Endothelial cell (in vitro differentiated cells): ENCODE results near the gene ACP4. TPM values are rescaled to one million over a fixed set of nuclear protein-coding genes. Genes with fewer than 3 reads are reported as not detected.

Source experiments
- DNase-seq: peaks from one replicate; pipeline ENCODE4 v3.0.0; 2021; ENCODE audit warnings: low spot score
- H3K27ac Mint-ChIP-seq: one replicate; pipeline ENCODE4 v1.8.0; 2021; ENCODE audit warnings: mixed read lengths, inconsistent platforms; ENCODE audit not compliant: unreplicated experiment
- H3K27me3 Mint-ChIP-seq: one replicate; pipeline ENCODE4 v1.8.0; 2021; ENCODE audit warnings: mild to moderate bottlenecking, moderate library complexity, mixed read lengths, inconsistent platforms; ENCODE audit not compliant: unreplicated experiment
- H3K36me3 Mint-ChIP-seq: one replicate; pipeline ENCODE4 v1.8.0; 2021; ENCODE audit warnings: mild to moderate bottlenecking, low read depth, mixed read lengths, inconsistent platforms; ENCODE audit not compliant: unreplicated experiment
- H3K4me1 Mint-ChIP-seq: one replicate; pipeline ENCODE4 v1.8.0; 2021; ENCODE audit warnings: mild to moderate bottlenecking, mixed read lengths, inconsistent platforms; ENCODE audit not compliant: unreplicated experiment
- H3K4me3 Mint-ChIP-seq: one replicate; pipeline ENCODE4 v1.8.0; 2021; ENCODE audit warnings: mild to moderate bottlenecking, mixed read lengths, inconsistent platforms; ENCODE audit not compliant: unreplicated experiment
- H3K9me3 Mint-ChIP-seq: one replicate; pipeline ENCODE4 v1.8.0; 2021; ENCODE audit warnings: mixed read lengths, inconsistent platforms; ENCODE audit not compliant: unreplicated experiment
- CTCF ChIP-seq: fragments of 200-600 bp; sonication (generic); IDR thresholded peaks from one replicate; pipeline ENCODE4 v1.5.0; 2021; ENCODE audit warnings: antibody characterized with exemption; ENCODE audit not compliant: unreplicated experiment
- total RNA-seq: library from RNA; stranded (reverse); fragmentation: NEBNext Ultra II Directional; extraction: Animal tissue kit (Norgen Biotek cat#: 25700); gene quantifications from one replicate; pipeline ENCODE4 v1.2.1, GENCODE V29; 2021; ENCODE audit not compliant: unreplicated experiment

Gene ACP4
- total RNA-seq, 1 donor from 2014 or later = not detected

DNA sequence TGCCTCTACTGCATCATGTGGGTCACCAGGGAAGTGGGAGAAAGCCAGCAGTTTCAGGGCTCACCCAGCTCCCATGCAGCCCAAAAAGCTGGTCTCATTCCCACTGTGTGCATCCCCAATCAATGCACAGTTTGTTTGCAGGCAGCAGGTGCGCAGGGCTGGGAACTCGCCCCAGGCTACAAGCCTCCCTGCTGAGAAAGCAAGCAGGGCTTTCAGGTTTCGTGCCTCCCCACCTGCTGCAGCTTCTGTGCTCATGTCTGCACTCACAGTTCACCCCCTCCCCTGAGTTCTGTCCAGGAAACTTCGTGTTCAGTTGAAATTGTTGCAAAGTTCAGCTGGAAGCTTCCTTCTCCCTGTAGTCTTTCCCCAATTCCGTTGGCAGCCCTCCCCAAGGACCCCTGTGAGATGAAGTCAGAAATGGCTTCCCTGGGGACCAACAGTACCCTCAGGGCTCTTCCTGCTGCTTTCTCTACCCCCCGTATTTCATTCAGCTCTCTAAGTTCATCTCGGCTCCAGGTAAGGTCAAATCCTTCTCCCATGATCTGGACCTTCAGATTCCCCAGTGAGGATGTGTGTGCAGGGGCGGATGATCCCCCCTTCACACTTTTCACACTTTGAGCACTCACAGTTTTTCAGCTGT, 54.2 kb downstream of the ACP4 start:
- Mint-ChIP-seq H3K4me1 (no peaks in the 10 kb centered on the region), H3K27ac (no peak overlapping the region), H3K36me3 (no peaks in the 10 kb centered on the region), H3K9me3 (no peaks in the 10 kb centered on the region), H3K27me3 (peaks cover 15% of the 10 kb centered on the region), H3K4me3 (no peak overlapping the region)
- no peak for TF ChIP-seq CTCF
- no peak for DNase-seq

Other genes with a start within 250 kb of the ACP4 start
- 3.0 TPM for gene LRRC4B, start 222.0 kb upstream of the ACP4 start, total RNA-seq
- 0.15 TPM for gene SYT3, start 150.5 kb upstream of the ACP4 start, total RNA-seq
- gene C19orf81, start 141.0 kb upstream of the ACP4 start, total RNA-seq = not detected
- gene SHANK1, start 70.6 kb upstream of the ACP4 start, total RNA-seq = 6.5 TPM
- gene CLEC11A, start 67.1 kb upstream of the ACP4 start, total RNA-seq = 37.3 TPM
- not detected for gene GPR32, start 20.0 kb upstream of the ACP4 start, total RNA-seq
- gene KLK1, start 33.4 kb downstream of the ACP4 start, total RNA-seq = 2.7 TPM
- not detected for gene KLK15, start 43.2 kb downstream of the ACP4 start, total RNA-seq
- gene KLK3, start 64.5 kb downstream of the ACP4 start, total RNA-seq = not detected
- not detected for gene KLK2, start 83.0 kb downstream of the ACP4 start, total RNA-seq
- not detected for gene KLK4, start 121.0 kb downstream of the ACP4 start, total RNA-seq
- gene KLK5, start 162.6 kb downstream of the ACP4 start, total RNA-seq = not detected
- 0.67 TPM for gene KLK6, start 179.2 kb downstream of the ACP4 start, total RNA-seq
- not detected for gene KLK7, start 193.5 kb downstream of the ACP4 start, total RNA-seq
- not detected for gene KLK8, start 211.2 kb downstream of the ACP4 start, total RNA-seq
- 11.1 TPM for gene KLK10, start 229.3 kb downstream of the ACP4 start, total RNA-seq
- gene KLK11, start 236.2 kb downstream of the ACP4 start, total RNA-seq = not detected
- gene KLK12, start 244.6 kb downstream of the ACP4 start, total RNA-seq = not detected